COLO829 (cell line): Measurements from ENCODE around the gene MTSS2.

ENCODE experiments used
- DNase-seq: peaks from one replicate; pipeline ENCODE4 v3.0.0; 2012; ENCODE audit warnings: low spot score

MTSS2 gene

GRCh38 chr16:70670175-70670574 is 15.7 kb downstream of the MTSS2 start:
- DNase-seq, result no peak

DNA sequence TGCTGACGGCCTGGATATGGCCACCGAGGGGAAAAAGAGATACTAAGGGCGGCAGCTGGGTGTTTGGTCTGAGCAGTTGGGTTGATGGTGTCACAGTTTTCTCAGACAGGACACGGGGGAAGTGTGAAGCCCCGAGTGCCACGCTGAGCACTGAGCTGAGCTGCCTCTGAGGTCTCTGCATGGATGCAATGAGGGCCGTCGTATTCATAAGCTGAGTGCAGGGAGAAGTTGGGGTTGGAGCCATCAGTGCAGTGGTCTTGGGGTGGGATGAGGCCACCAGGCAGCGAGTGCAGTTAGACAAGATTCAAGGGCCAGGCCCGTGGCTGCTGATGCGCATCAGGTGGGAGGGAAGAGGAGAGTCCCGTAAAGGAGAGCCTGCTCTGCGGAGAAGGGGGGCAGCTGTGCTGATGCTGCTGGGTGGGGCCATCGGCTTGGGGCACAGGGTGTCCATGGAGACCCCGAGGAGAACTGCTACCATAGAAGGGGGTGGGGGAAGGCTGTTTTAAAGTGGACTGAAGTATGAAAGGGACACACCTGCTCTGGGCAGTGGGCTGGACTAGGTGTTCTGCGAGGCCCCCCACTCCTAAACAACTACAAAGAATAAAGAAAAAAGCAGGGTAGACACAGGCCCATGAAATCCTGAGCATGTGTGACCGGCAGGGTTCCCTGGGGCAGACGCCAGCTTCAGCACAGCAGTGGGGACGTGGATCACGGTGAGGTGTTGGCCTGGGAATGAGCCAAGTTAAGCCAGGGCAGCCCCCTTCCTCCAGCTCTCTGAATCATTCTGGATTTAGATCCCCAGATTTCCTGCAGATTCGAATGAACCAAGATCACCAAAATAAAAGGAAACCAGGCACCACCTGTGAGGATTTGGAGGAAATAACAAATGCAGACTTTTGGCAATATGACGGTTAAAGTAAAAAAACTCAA is 19.8 kb downstream of the MTSS2 start:
- DNase-seq, result no peak

DNA sequence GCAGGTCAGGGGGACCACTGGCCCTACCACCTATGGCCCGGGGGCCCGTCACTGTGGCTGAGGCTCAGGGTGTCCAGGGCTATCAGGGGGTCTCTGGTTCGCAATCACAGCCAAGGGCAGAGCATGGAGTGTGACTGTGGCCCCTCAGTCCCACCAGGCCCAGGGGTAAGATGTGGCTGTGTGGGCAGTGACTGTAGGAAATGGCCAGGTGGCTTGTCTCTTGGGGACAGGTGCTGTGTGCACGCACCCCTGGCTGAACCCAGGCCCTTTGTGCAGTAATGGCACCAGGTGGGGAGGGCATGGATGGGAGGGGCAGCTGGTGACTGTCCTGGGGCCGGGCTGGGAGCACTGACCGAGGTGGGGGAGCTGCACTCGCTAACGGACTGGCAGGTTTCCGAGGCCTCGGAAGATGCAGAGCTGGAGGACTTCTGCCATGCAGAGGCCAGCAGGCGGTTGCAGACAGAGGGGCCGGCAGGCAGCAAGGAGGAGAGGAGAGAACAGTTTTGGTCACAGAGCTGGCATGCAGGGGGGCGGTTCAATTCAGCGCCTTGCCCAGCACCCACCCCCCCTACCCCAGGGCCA is 20.6 kb downstream of the MTSS2 start:
- no peak for DNase-seq

- DNase-seq, result no peak
Measured at GRCh38 chr16:70664325-70665112, 21.3 kb downstream of the MTSS2 start.

DNA sequence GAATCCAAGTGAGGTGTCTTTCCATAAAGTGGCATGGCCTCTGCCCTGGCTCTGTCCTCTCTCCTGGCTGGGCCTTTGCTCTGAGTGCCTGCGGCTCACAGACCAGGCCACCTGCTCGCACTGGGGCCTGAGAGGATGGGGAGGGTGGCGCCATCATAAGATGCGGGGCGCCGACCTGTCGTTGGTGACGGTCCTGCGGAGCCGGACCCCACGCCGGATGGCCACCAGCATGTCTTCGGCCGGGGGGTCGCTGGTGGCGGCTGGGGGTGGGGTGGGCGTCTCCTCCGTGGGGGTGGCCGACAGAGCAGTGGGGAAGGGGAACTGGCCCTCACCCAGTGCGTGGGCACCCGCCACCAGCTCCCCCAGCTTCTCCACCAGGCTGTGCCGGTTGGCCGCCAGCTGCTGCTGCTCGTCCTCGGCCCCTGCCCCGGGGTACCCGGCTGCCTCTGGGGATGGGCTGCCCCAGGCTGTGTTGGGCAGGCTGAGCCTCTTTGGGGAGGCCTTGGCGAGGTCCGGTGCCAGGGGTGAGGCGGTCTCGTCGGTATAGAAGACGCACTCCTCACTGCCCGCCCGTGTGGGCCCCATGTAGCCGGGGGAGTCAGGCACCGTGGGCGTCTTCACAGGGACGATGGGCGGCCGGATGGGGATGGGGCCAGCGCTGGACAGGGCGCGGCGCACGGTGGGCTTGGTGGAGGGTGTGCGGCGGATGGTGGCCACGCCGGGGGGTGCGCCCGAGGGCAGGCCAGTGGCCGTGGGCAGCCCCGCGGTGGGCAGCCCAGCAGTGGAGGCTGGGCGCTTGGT is 22.1 kb downstream of the MTSS2 start:
- no peak for DNase-seq

- no peak for DNase-seq
Measured at GRCh38 chr16:70662991-70663523, 22.8 kb downstream of the MTSS2 start.

DNA sequence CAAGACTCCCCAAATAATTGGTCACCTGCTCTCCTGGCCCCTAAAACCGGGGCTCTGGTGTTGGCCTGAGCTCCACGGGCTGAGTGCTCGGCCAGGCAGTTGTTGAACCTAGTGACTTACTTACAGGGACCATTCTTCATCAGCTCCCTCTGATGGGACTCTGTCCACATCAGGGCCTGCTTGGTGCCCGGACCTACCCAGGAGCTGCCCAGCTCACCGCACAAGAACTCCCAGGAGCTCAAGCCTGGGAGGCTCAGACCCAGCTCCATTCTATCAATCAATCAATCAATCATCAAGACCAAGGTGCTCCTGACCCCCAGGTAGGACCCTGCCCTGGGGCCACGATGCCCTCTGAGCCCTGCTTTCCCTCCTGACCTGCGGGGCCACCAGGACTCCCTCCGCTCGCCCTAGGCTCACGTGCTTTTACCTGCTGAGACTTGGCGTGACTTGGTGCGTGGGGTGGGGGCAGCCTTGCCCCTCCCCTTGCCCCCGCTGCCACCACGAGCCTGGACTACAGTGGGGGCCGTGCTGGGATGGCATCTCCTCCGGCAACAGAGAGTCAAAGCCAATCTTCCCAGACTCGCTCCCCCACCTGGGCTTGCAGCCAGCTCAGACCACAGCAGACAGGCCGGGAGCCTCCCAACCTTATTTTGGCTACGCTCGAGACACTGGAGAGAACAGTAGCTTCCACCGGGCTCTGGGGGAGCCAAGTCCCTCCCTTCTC is 23.8 kb downstream of the MTSS2 start:
- no peak for DNase-seq

GRCh38 chr16:70661534-70661917 is 24.3 kb downstream of the MTSS2 start:
- DNase-seq, result no peak

- no peak for DNase-seq
Measured at GRCh38 chr16:70660672-70661350, 25.0 kb downstream of the MTSS2 start.

DNA sequence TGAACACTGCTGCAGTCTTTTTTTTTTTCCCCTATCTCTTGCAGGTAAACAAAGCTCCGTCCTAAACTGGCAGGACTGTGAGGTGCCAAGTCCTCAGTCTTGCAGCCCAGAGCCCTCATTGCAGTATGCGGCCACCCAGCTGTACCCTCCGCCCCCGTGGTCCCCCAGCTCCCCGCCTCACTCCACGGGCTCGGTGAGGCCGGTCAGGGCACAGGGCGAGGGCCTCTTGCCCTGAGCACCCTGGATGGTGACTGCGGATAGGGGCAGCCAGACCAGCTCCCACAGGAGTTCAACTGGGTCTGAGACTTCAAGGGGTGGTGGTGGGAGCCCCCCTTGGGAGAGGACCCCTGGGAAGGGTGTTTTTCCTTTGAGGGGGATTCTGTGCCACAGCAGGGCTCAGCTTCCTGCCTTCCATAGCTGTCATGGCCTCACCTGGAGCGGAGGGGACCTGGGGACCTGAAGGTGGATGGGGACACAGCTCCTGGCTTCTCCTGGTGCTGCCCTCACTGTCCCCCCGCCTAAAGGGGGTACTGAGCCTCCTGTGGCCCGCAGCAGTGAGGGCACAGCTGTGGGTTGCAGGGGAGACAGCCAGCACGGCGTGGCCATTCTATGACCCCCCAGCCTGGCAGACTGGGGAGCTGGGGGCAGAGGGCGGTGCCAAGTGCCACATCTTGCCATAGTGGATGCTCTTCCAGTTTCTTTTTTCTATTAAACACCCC is 25.7 kb downstream of the MTSS2 start:
- DNase-seq, result no peak

- no peak for DNase-seq
Measured at GRCh38 chr16:70659546-70659945, 26.3 kb downstream of the MTSS2 start.

DNA sequence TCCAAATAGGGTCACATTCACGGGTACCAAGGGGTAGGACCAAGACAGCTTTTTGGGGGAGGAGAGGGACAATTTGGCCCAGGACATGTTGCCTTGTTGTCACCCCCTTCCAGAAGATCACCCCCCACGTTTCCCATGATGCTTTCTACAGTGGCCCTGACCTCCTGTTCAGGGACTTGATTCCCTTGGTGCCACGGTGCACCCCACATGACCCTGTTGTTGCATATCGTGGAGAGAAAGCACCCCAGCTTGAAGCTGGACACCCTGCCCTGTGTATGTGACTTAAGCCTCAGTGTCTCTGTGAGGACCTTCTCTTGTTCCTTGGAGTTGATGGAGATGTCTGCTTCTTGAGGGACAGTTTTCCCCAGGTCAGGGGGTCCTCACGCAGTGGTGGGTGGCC is 26.9 kb downstream of the MTSS2 start:
- no peak for DNase-seq

DNA sequence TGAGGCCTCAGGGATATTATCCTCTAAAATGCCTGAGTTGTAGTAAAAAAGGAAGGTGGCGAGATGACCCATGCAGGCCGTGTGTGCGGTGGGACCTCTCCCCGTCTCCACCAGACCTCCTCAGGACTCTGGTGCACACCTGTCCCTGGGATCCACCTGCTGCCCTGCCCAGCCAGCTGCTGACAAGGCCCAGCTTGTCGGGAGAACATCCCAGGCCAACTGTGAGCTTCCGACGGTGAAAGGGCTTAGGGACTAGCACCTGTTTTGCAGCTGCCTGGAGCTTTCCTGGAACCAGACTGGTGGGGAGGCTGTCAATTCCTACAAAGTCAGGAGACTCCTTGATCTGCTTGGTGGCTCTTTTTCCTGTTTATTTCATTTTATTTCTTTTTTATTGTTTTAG is 27.9 kb downstream of the MTSS2 start:
- DNase-seq, result no peak

- DNase-seq, result no peak
Measured at GRCh38 chr16:70656712-70657263, 29.1 kb downstream of the MTSS2 start.

DNA sequence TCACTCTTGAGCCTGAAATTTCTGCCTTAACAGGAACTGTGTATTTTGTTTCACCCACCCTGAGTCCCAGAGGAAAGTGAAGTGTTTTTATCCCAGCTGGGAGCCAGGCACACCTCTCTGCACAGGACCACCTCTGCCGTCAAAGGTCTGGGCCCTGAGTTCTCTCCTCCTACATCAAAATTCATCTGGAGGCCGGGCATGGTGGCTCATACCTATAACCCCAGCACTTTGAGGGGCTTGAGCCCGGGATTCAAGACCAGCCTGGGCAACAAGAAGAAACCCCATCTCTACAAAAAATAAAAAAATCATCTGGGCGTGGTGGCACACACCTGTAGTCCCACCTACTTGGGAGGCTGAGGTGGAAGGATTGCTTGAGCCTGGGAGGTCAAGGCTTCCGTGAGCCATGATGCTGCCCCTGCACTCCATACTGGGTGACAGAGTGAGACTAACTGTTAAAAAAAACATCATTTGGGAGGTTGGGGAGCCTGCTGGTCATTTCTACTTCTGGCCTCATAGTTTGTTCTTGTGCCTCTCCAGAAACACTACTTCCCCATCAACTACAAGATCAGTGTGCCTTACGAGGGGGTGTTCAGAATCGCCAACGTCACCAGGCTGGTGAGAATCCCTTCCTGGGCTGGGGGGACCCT is 29.7 kb downstream of the MTSS2 start:
- no peak for DNase-seq

- peak; percentile 45 for DNase-seq
Measured at GRCh38 chr16:70653809-70654771, 31.8 kb downstream of the MTSS2 start.

- DNase-seq, result no peak
Measured at GRCh38 chr16:70653406-70653805, 32.4 kb downstream of the MTSS2 start.

- DNase-seq, result no peak
Measured at GRCh38 chr16:70652322-70652721, 33.5 kb downstream of the MTSS2 start.
